Activated CD8-positive, alpha-beta T cell treated with anti-CD3 and anti-CD28 coated beads, Interleukin-2, amount 10 ng/mL, durations not matched to agents 7 days and 5 days (primary cell): ENCODE measurements around the gene CHKB. TPM values are rescaled to one million over a fixed set of nuclear protein-coding genes. Genes with fewer than 3 reads are reported as not detected.

Experiments used
- ATAC-seq: fragments of 150-1000 bp; cut with Tn5 transposase; one replicate; pipeline ENCODE4 v1.10.0; 2021; ENCODE audit warnings: moderate library complexity
- CTCF ChIA-PET: fragments of 350-600 bp; sonication (Branson Sonifier 250); formaldehyde crosslinking; loops from one replicate; lab custom pipeline; 2021; ENCODE audit warnings: antibody characterized with exemption; lab: Charles Lee
- POLR2A ChIA-PET: fragments of 350-600 bp; sonication (Branson Sonifier 250); formaldehyde crosslinking; loops from one replicate; lab custom pipeline; 2021; ENCODE audit warnings: antibody characterized with exemption; lab: Charles Lee
- DNase-seq: peaks from one replicate; pipeline ENCODE4 v3.0.0-alpha.2; 2020
- H3K27ac Mint-ChIP-seq: one replicate; pipeline ENCODE4 v1.8.0; 2021; ENCODE audit warnings: mild to moderate bottlenecking, mixed read lengths
- H3K27me3 Mint-ChIP-seq: one replicate; pipeline ENCODE4 v1.8.0; 2021; ENCODE audit warnings: low read depth, mixed read lengths
- H3K36me3 Mint-ChIP-seq: one replicate; pipeline ENCODE4 v1.8.0; 2021; ENCODE audit warnings: low read depth, mixed read lengths
- H3K4me1 Mint-ChIP-seq: one replicate; pipeline ENCODE4 v1.8.0; 2021; ENCODE audit warnings: low read depth, mixed read lengths
- H3K4me3 Mint-ChIP-seq: one replicate; pipeline ENCODE4 v1.8.0; 2021; ENCODE audit warnings: mild to moderate bottlenecking, mixed read lengths
- H3K9me3 Mint-ChIP-seq: one replicate; pipeline ENCODE4 v1.8.0; 2022; ENCODE audit warnings: mixed read lengths; ENCODE audit not compliant: insufficient read depth
- total RNA-seq, 2 experiments: library from RNA; stranded (reverse); gene quantifications; one replicate each; pipeline ENCODE4 v1.2.3, GENCODE V29; 2021

The CHKB gene, protein sequence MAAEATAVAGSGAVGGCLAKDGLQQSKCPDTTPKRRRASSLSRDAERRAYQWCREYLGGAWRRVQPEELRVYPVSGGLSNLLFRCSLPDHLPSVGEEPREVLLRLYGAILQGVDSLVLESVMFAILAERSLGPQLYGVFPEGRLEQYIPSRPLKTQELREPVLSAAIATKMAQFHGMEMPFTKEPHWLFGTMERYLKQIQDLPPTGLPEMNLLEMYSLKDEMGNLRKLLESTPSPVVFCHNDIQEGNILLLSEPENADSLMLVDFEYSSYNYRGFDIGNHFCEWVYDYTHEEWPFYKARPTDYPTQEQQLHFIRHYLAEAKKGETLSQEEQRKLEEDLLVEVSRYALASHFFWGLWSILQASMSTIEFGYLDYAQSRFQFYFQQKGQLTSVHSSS
- total RNA-seq: 100 to 1,000 TPM in 1 of 2 experiments, 10 to 100 TPM in 1; 98.9 to 101 TPM

DNA sequence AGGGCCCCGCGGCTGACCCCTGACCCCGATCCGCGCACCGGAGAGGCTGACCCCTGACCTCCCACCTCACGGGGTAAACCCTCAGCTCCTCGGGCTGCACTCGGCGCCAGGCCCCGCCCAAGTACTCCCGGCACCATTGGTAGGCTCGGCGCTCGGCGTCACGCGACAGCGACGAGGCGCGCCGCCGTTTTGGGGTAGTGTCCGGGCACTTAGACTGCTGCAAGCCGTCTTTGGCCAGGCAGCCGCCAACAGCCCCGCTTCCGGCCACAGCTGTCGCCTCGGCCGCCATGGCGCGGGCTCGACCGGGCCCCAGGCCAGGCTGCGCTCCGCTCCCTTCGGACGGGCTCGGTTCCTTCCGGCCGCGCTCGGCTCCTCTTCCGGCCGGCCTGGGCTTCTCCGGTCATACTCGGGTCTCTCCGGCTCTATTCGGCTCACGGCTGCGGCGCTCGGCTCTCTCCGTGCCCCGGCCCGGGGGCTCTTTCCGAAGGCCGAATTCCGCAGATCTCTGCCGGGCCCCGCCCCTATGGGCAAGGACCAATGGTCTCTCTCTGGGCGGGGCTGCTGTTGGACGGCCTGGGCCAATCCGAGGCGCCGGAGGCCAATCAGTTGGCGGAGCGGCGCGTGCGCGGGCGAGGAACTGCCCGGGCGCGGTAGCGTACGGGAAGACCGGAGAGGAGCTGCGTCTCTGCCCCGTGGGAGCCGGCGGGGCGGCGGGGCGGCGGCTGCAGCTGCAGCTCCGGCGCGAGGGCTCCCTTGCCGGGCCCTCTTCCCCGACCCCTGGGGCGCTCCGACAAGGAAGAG lies at the start of gene CHKB:
TSS of gene CHKB (minus strand) at position 357 of the 801 bp plus-strand sequence. CDS start at position 289, 68 bp downstream.
- Mint-ChIP-seq H3K4me3 (peak within 1 kb of the TSS; percentile 98), H3K27me3 (no peaks in the 10 kb centered on the region), H3K4me1 (peaks cover 43% of the 10 kb centered on the region), H3K9me3 (no peaks in the 10 kb centered on the region), H3K27ac (peak within 1 kb of the TSS; percentile 94), H3K36me3 (peaks cover 33% of the 10 kb centered on the region)
- POLR2A ChIA-PET: interaction anchor here (0.5 to 2.7 kb wide), 16 partner anchors 17 to 75 kb away, joined by 3 to 31 read pairs (median 4); partner anchors contain the start of genes LMF2, NCAPH2, SCO2 and SYCE3
- CTCF ChIA-PET: interaction anchor here (0.8 to 3.5 kb wide), 5 partner anchors 10 to 57 kb away, joined by 3 to 19 read pairs (median 10); partner anchors contain the start of genes SCO2 and SYCE3
- ATAC-seq (peak; percentile 96), DNase-seq (peak; percentile 99)

DNA sequence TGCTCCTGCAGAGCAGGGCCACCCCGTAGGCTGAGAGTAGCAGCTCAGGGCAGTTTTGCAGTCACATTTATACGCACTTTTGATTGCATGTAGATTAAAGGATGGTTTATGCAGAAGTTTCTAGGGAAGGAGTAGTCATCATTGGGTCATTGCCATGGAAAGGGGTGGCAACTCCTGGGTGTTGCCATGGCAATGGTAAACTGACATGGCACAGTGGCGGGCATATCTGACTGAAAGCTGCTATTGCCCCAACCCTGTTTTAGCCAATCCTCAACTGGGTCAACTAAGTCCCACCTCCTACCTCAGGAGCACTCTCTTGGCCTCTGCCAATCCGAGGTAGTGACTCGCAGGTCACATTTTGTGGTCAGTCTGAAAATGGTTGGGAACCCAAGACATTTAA lies 47.7 kb upstream of the CHKB start:
- ChIA-PET POLR2A (no interaction called here), CTCF (interaction anchor here (0.9 to 2.7 kb wide), 6 partner anchors 8 to 374 kb away, joined by 3 to 8 read pairs (median 4); no protein-coding TSS in a partner anchor)
- H3K9me3 Mint-ChIP-seq: no peaks in the 10 kb centered on the region

DNA sequence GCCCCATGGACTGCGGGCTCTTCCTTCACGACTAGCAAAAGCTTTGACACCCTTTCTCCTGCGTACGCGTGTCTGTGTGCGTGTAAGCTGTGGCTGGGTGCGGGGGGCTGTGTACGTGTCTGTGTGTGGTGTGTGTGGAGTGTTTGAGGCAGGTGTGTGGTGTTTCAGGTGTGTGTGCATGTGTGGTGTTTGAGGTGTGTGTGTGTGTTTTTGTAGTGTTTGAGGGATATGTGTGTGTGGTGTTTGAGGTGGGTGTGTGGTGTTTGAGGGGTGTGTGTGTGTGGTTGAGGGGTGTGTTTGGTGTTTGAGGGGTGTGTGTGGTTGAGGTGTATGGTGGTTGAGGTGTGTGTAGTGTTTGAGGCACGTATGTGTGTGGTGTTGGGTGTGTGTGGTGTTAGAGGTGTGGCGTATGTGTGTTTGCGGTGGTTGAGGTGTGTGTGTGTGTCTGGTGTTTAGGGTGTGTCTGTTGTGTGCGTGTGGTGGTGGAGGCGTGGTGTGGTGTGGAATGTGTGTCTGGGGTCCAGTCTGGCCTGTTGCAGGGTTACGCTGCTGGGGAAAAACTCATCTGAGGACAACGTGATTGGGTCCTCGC lies 46.0 kb upstream of the CHKB start:
- Mint-ChIP-seq H3K27ac (peak overlapping the region; percentile 68), H3K4me1 (peaks cover 22% of the 10 kb centered on the region), H3K36me3 (peaks cover 7% of the 10 kb centered on the region), H3K9me3 (no peaks in the 10 kb centered on the region), H3K27me3 (peaks cover 3% of the 10 kb centered on the region), H3K4me3 (peak overlapping the region; percentile 79)
- ATAC-seq: peak; percentile 27
- ChIA-PET CTCF (interaction anchor here (2.1 to 2.7 kb wide), 2 partner anchors 63 to 103 kb away, joined by 8 to 11 read pairs; partner anchors contain the start of gene SCO2), POLR2A (interaction anchor here (0.9 to 1.1 kb wide), 2 partner anchors 103 to 186 kb away, joined by 3 to 8 read pairs; partner anchors contain the start of gene SCO2)
- DNase-seq: no peak

More for the DNA sequence above, 47.7 kb upstream of the CHKB start:
- Mint-ChIP-seq H3K27me3 (peaks cover 3% of the 10 kb centered on the region), H3K36me3 (peaks cover 3% of the 10 kb centered on the region), H3K4me3 (no peak overlapping the region), H3K27ac (no peak overlapping the region), H3K4me1 (peaks cover 22% of the 10 kb centered on the region)
- ATAC-seq (no peak), DNase-seq (no peak)

DNA sequence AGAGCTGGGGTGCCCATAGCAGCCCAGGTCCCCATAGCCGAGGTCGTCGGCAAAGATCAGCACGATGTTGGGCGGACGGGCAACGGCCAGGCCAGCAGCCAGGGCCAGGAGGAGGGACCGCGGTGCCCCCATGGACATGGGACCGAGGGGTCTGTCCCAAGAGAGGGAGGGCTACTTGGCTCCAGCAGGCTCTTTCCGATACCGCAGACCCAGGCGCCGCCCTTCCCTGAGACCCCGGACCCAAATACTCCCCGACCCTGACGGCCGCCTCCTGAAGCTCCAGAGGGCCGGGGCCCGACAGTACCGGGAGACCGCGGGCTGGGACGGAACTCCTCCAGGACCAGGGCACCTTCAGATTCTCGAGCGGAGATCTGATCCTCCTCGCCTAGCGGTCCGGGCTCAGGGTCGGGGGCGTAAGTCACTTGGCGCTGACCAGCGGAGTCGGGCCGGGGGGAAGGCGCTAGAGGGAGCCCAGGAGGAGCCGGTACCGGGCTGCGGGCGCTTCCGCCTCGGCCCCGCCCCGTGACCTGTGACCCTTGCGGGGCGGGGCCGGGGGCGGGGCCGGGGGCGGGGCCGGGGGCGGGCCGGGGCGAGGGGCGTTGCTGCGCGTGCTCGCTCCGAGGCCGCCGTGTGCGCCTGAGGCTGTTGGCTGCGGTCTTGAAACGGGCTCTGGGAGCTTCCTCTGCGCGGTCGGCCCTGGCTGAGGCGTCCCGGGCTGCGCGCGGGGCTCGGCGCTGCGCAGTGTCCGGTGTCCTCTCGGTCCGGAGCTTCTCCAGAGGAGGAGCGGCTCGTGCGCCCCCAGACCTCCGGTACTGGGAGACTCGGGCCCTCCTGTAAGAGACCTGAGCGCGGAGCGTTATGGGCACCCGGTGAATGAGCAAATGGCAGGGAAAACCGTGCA lies 45.2 kb upstream of the CHKB start, which contains the start of gene ARSA:
TSS of gene ARSA (minus strand) at position 511 of the 901 bp plus-strand sequence. CDS start at position 138, 373 bp downstream.
- peaks cover 25% of the 10 kb centered on the region for H3K4me1 Mint-ChIP-seq
- POLR2A ChIA-PET: interaction anchor here (0.6 to 1.1 kb wide), 3 partner anchors 9 to 185 kb away, joined by 3 to 8 read pairs (median 4); partner anchors contain the start of gene SCO2
- no peaks in the 10 kb centered on the region for H3K9me3 Mint-ChIP-seq
- peaks cover 3% of the 10 kb centered on the region for H3K27me3 Mint-ChIP-seq
- ATAC-seq: peak; percentile 97
- peak within 1 kb of the TSS; percentile 79 for H3K4me3 Mint-ChIP-seq
- CTCF ChIA-PET: interaction anchor here (0.6 to 2.1 kb wide), 3 partner anchors 64 to 383 kb away, joined by 3 to 11 read pairs (median 3); partner anchors contain the start of genes SCO2 and TUBGCP6
- DNase-seq: peak; percentile 86
- peaks cover 7% of the 10 kb centered on the region for H3K36me3 Mint-ChIP-seq
- peak within 1 kb of the TSS; percentile 81 for H3K27ac Mint-ChIP-seq

DNA sequence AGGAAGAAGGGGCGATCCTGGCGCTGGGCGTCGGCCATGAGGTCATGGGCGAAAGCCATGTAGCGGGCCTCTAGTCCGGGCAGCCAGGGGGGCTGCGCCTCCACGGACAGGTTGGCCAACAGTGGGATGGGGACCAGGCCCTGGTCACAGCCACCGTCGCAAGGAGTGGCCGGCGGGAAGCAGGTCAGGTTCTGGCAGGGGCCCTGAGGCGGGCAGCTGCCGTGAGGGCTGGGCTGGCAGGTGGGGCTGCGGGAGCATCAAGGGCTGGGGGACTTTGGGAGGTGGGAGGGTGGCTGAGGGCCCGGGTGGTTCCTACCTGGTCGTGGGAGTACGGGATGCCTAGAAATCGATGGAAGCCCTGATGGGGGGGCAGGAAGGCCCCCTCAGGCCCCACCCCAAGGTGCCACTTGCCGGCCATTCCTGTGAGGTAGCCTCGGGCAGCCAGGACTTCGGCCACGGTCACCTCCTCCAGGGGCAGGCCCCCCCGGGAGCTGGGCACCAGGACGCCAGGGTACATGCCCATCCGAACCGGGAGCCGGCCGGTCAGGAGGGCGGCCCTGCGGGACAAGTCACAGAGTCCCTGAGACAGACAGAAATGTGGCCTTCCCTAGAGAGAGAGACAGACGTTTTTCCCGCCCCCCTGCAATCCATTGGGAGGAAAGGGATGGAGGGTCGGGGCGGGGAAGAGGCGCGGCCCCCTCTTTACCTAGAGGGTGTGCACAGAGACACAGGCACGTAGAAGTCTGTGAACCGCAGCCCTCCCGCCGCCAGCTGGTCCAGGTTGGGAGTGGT lies 44.4 kb upstream of the CHKB start:
- peak overlapping the region; percentile 79 for H3K4me3 Mint-ChIP-seq
- ChIA-PET CTCF (interaction anchor here (0.7 to 2.1 kb wide), 3 partner anchors 67 to 383 kb away, joined by 3 to 11 read pairs (median 3); partner anchors contain the start of genes SCO2 and TUBGCP6), POLR2A (interaction anchor here (0.8 kb wide), 1 partner anchor 101 kb away, joined by 3 read pairs; the partner anchor contains the start of gene SCO2)
- peaks cover 3% of the 10 kb centered on the region for H3K27me3 Mint-ChIP-seq
- DNase-seq (peak; percentile 40), ATAC-seq (no peak)
- peak overlapping the region; percentile 81 for H3K27ac Mint-ChIP-seq
- H3K4me1 Mint-ChIP-seq: peaks cover 33% of the 10 kb centered on the region
- H3K36me3 Mint-ChIP-seq: peaks cover 7% of the 10 kb centered on the region
- no peaks in the 10 kb centered on the region for H3K9me3 Mint-ChIP-seq

DNA sequence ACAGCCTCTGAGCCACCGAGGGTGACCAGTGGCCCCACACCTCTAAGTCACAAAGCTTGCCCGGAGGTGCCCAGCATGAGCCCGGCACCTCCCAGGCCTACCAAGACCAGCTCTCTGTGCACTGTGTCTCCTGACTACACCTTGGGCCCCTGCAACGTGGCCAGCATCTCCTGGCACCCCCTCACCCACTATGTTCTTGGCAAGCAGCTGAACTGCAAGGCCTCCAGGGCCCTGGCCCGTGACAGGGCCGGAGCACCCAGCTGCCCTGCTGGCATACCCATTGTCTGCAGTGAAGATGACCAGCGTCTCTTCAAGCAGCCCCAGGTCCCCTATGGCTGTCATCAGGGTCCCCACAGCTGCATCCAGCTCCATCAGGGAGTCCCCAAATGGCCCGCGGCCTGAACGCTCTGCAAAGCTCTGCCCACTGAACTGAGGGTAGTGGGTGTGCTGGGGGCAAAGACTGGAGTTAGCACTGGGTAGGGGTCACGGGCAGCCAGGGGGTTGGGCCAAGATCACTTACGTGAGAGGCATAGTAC lies 43.7 kb upstream of the CHKB start:
- Mint-ChIP-seq H3K4me3 (peak overlapping the region; percentile 63), H3K36me3 (peaks cover 7% of the 10 kb centered on the region), H3K27ac (peak overlapping the region; percentile 73), H3K27me3 (peaks cover 3% of the 10 kb centered on the region), H3K9me3 (no peaks in the 10 kb centered on the region), H3K4me1 (peaks cover 40% of the 10 kb centered on the region)
- no peak for DNase-seq
- ChIA-PET CTCF (interaction anchor here (1.0 kb wide), 1 partner anchor 67 kb away, joined by 3 read pairs; no protein-coding TSS in a partner anchor), POLR2A (interaction anchor here (0.7 to 0.8 kb wide), 2 partner anchors 10 to 101 kb away, joined by 3 read pairs; partner anchors contain the start of gene SCO2)
- no peak for ATAC-seq

DNA sequence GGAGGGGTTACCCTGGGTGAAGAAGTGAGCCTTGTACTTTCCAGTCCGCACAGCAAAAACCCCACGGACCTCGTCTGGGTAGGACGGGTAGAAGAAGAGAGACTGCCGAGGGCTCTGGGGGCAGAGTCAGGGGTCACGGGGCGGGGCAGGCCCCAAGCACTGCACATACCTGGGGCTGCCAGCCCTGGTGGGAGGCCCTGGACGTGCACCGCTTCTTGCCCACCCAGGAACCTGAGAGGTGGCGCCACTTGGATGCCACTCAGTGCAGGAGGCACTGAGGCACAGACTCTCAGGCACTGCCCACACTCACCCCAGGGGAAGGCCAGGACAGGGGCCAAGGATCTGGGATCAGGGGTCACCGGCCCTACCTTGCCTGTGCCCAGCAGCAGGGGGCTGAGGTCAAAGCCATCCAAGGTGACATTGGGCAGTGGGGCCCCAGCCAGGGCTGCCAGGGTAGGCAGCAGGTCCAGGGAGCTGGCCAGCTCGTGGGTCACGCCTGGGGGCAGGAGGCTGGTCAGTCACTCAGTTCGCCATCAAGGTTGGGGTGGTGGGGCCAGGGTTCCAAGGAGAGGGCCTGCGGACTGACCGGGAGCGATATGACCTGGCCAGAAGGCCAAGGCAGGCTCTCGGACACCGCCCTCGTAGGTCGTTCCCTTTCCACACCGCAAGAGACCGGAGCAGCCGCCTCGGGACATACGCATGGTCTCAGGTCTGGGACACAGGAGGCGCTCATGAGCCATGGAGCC lies 43.1 kb upstream of the CHKB start:
- Mint-ChIP-seq H3K4me1 (peaks cover 46% of the 10 kb centered on the region), H3K9me3 (no peaks in the 10 kb centered on the region), H3K36me3 (peaks cover 7% of the 10 kb centered on the region), H3K4me3 (peak overlapping the region; percentile 63), H3K27ac (no peak overlapping the region), H3K27me3 (peaks cover 3% of the 10 kb centered on the region)
- DNase-seq (no peak), ATAC-seq (no peak)
- CTCF ChIA-PET: interaction anchor here (1.0 kb wide), 1 partner anchor 68 kb away, joined by 3 read pairs; no protein-coding TSS in a partner anchor
- POLR2A ChIA-PET: interaction anchor here (0.7 to 0.8 kb wide), 2 partner anchors 9 to 100 kb away, joined by 3 read pairs; partner anchors contain the start of gene SCO2

DNA sequence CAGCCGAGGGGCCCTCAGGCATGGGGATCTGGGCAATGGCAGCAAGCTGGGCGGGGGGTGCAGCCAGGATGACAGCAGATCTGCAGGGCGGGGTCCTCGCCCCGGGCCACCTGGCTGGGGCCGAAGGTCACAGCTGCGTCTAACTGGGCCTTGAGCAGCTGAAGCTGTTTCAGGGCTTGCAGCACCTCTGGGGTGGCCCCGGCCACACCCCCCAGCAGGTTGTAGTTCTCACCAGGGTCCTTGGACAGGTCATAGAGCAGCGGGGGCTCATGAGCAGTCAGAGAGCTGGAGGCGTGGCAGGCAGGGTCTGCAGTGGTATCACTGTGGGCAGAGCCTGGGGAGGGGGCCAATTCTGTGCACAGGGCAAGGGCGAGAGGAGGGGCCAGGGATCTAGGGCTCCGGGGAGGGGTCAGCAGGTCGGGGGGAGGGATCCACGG lies 42.5 kb upstream of the CHKB start:
- ATAC-seq: no peak
- CTCF ChIA-PET: no interaction called here
- peaks cover 7% of the 10 kb centered on the region for H3K36me3 Mint-ChIP-seq
- H3K27ac Mint-ChIP-seq: no peak overlapping the region
- H3K4me3 Mint-ChIP-seq: no peak overlapping the region
- peaks cover 52% of the 10 kb centered on the region for H3K4me1 Mint-ChIP-seq
- no peak for DNase-seq
- H3K27me3 Mint-ChIP-seq: peaks cover 3% of the 10 kb centered on the region
- POLR2A ChIA-PET: no interaction called here
- no peaks in the 10 kb centered on the region for H3K9me3 Mint-ChIP-seq
